Measurements from ENCODE around the gene HS6ST2.

HS6ST2 gene

GRCh38 chrX:132842460-132843238 lies 115.8 kb downstream of the HS6ST2 start:
- Histone ChIP-seq H3K9me3 (no peaks in the 10 kb centered on the region), H3K27me3 (no peaks in the 10 kb centered on the region), H3K4me3 (ENCODE audit: low read depth in 1 of 2, low read length in 1 of 2) (no peak overlapping the region), H3K27ac (no peak overlapping the region), H3K36me3 (no peaks in the 10 kb centered on the region), H3K4me1 (ENCODE audit: control insufficient read depth in 1 of 2, insufficient read depth in 1 of 2, low read depth in 1 of 2, low read length in 1 of 2) (no peaks in the 10 kb centered on the region)
- no peak for TF ChIP-seq CTCF (IDR thresholded peaks at IDR 0.05)

- no peak for TF ChIP-seq CTCF (IDR thresholded peaks at IDR 0.05)
- H3K27me3 ChIP-seq = no peaks in the 10 kb centered on the region
- H3K9me3 ChIP-seq = no peaks in the 10 kb centered on the region
- H3K27ac ChIP-seq = no peak overlapping the region
- H3K36me3 ChIP-seq = no peaks in the 10 kb centered on the region
- no peak overlapping the region for H3K4me3 ChIP-seq (ENCODE audit: low read depth in 1 of 2, low read length in 1 of 2)
- no peaks in the 10 kb centered on the region for H3K4me1 ChIP-seq (ENCODE audit: control insufficient read depth in 1 of 2, insufficient read depth in 1 of 2, low read depth in 1 of 2, low read length in 1 of 2)
Observed at GRCh38 chrX:132837967-132838366, 120.5 kb downstream of the HS6ST2 start.

GRCh38 chrX:132837126-132837525 lies 121.3 kb downstream of the HS6ST2 start:
- H3K9me3 ChIP-seq = no peaks in the 10 kb centered on the region
- H3K4me1 ChIP-seq (ENCODE audit: control insufficient read depth in 1 of 2, insufficient read depth in 1 of 2, low read depth in 1 of 2, low read length in 1 of 2) = no peaks in the 10 kb centered on the region
- no peaks in the 10 kb centered on the region for H3K36me3 ChIP-seq
- H3K27me3 ChIP-seq = no peaks in the 10 kb centered on the region
- H3K4me3 ChIP-seq (ENCODE audit: low read depth in 1 of 2, low read length in 1 of 2) = no peak overlapping the region
- no peak for TF ChIP-seq CTCF (IDR thresholded peaks at IDR 0.05)
- no peak overlapping the region for H3K27ac ChIP-seq

- no peak for TF ChIP-seq CTCF (IDR thresholded peaks at IDR 0.05)
- Histone ChIP-seq H3K4me1 (ENCODE audit: control insufficient read depth in 1 of 2, insufficient read depth in 1 of 2, low read depth in 1 of 2, low read length in 1 of 2) (no peaks in the 10 kb centered on the region), H3K27ac (no peak overlapping the region)
Observed at GRCh38 chrX:132836471-132836870, 122.0 kb downstream of the HS6ST2 start.

GRCh38 chrX:132834741-132835140 lies 123.7 kb downstream of the HS6ST2 start:
- H3K9me3 ChIP-seq = no peaks in the 10 kb centered on the region
- H3K27me3 ChIP-seq = no peaks in the 10 kb centered on the region
- H3K4me1 ChIP-seq (ENCODE audit: control insufficient read depth in 1 of 2, insufficient read depth in 1 of 2, low read depth in 1 of 2, low read length in 1 of 2) = no peaks in the 10 kb centered on the region
- TF ChIP-seq CTCF (IDR thresholded peaks at IDR 0.05) = no peak
- no peak overlapping the region for H3K4me3 ChIP-seq (ENCODE audit: low read depth in 1 of 2, low read length in 1 of 2)
- H3K36me3 ChIP-seq = no peaks in the 10 kb centered on the region
- no peak overlapping the region for H3K27ac ChIP-seq

More at GRCh38 chrX:132836471-132836870, 122.0 kb downstream of the HS6ST2 start:
- no peaks in the 10 kb centered on the region for H3K36me3 ChIP-seq
- H3K4me3 ChIP-seq (ENCODE audit: low read depth in 1 of 2, low read length in 1 of 2) = no peak overlapping the region
- H3K9me3 ChIP-seq = no peaks in the 10 kb centered on the region
- H3K27me3 ChIP-seq = no peaks in the 10 kb centered on the region
